HK-2 (cell line): ENCODE results near the gene DENND1C.

ENCODE experiments used
- DNase-seq: peaks from one replicate; pipeline ENCODE4 v3.0.0-alpha.2; 2018; ENCODE audit not compliant: unreplicated experiment

DENND1C gene

GRCh38 chr19:6478815-6479214 is 2.8 kb downstream of the DENND1C start:
- no peak for DNase-seq

- no peak for DNase-seq
Measured at GRCh38 chr19:6476896-6477431, 4.6 kb downstream of the DENND1C start.

GRCh38 chr19:6476155-6476895 is 5.3 kb downstream of the DENND1C start:
- DNase-seq = peak; percentile 44

- no peak for DNase-seq
Measured at GRCh38 chr19:6475321-6476108, 6.1 kb downstream of the DENND1C start.

GRCh38 chr19:6473647-6474046 is 7.9 kb downstream of the DENND1C start:
- DNase-seq = no peak

GRCh38 chr19:6472713-6473112 is 8.9 kb downstream of the DENND1C start:
- no peak for DNase-seq

- no peak for DNase-seq
Measured at GRCh38 chr19:6471076-6471475, 10.5 kb downstream of the DENND1C start.

- no peak for DNase-seq
Measured at GRCh38 chr19:6470173-6470572, 11.4 kb downstream of the DENND1C start.

- DNase-seq = no peak
Measured at GRCh38 chr19:6467384-6467783, 14.2 kb downstream of the DENND1C start.

- no peak for DNase-seq
Measured at GRCh38 chr19:6466526-6467248, 14.9 kb downstream of the DENND1C start.

- no peak for DNase-seq
Measured at GRCh38 chr19:6465663-6466062, 15.9 kb downstream of the DENND1C start.

GRCh38 chr19:6465006-6465405 is 16.6 kb downstream of the DENND1C start:
- DNase-seq = peak; percentile 36

- DNase-seq = peak; percentile 77
Measured at GRCh38 chr19:6464070-6464873, 17.3 kb downstream of the DENND1C start, which contains the start of gene CRB3. TSS of gene CRB3 (plus strand) at chr19:6464271. CDS start at chr19:6464702, 431 bp downstream.

GRCh38 chr19:6460099-6460884 is 21.3 kb downstream of the DENND1C start:
- peak; percentile 97 for DNase-seq

GRCh38 chr19:6459262-6460098 is 22.1 kb downstream of the DENND1C start, which contains the start of gene SLC25A23:
TSS of gene SLC25A23 (minus strand) at chr19:6459792. CDS start at chr19:6459628, 164 bp downstream.
- peak; percentile 72 for DNase-seq

- DNase-seq = no peak
Measured at GRCh38 chr19:6458695-6459261, 22.8 kb downstream of the DENND1C start.

GRCh38 chr19:6457958-6458694 is 23.5 kb downstream of the DENND1C start:
- no peak for DNase-seq

- no peak for DNase-seq
Measured at GRCh38 chr19:6455924-6456323, 25.7 kb downstream of the DENND1C start.
